Amygdala (tissue), 56 donors: Measurements from ENCODE around the gene LYRM4.

Experiments used
- DNase-seq, 56 donors: peaks; one replicate each; lab custom pipeline; 2025; lab: John Stamatoyannopoulos, UW

LYRM4 gene

GRCh38 chr6:5179917-5180316, 80.8 kb downstream of the LYRM4 start:
- no peak for DNase-seq

DNA sequence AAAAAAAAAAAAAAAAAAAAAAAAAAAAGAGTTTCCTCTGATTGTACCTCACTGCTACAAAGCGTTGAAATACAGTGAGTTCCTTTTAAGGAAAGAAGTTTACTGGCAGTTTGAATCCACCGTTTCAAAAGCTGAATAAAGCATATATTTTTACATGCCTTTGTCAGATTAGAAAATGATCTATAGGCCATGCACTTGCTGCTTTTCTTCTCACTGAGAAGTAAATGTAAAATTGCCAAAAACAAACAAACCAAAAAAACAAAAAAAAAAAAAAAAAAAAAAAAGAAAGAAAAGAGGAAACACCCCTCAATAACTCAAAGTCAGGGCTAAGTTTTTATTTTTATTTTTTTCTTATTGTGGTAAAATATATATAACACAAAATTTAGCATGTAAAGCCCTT, 81.9 kb downstream of the LYRM4 start:
- no peak for DNase-seq

DNA sequence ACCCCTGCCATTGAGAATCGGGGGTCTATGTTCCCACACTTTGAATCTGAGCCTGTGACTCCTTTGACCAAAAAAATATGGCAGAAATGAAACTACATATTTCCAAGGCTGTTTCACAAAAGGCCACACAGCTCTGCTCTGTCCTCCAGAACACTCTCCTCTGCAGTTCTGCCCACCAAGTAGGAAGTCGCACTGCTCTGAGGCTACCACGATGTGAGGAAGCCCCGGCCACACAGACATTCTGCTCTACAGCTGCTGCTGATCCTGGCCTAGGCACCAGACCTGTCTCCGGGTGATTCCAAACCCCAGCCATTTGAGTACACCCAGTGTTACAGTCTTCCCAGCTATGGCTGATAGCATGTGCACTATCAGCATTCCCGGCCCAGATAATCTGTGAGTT, 85.1 kb downstream of the LYRM4 start:
- DNase-seq: no peak

GRCh38 chr6:5174756-5175549, 85.8 kb downstream of the LYRM4 start:
- peak in 6 of 56 donors; percentile 9 to 39 (median 20) for DNase-seq

DNA sequence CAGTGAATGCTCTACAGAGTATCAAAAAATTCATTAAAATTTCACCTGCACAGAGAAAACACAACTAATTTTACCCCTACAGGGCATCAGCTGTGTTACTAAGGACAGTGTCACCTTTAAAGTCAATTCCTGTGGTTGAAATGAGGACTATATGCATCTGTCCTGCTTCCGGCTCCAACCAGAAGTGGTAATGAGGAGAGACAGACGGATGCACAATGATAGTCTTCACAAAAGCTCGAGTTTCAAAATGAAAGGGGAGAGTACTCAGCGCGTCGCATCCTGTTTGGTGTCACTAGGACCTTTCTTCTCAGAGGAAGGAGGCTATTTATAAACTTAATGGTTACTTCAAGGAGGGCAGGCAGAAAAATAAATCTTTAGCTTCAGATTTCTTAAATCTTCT, 86.5 kb downstream of the LYRM4 start:
- peak in 6 of 56 donors; percentile 8 to 25 (median 13) for DNase-seq

GRCh38 chr6:5173810-5174209, 86.9 kb downstream of the LYRM4 start:
- DNase-seq: no peak

DNA sequence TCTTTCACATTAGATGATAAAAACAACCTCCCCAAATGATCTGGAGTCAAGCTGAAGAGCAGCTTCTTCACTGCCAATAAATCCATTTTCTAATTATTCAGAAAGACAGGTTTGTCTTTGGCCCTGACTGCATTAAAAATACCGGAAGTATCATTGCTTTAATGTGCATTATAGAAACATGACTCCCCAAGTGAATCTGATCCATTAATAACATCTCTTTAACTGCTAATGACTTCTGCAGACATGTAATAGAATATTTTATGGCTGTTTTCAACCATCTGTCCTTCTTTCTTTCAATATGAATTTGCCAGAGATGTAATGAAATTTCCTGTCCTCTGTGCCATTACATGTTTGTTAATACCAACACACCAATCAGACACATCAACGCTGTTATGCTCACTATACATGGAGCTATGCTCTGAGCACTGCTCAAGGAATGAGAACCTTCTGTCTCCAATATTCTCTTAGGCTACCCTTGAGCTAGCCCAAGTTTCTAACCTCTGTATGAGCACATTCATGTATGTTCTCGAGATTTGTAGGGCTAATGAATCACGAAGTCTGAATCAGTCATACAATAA, 87.8 kb downstream of the LYRM4 start:
- no peak for DNase-seq

- no peak for DNase-seq
Measured at GRCh38 chr6:5172041-5172653, 88.6 kb downstream of the LYRM4 start.

- DNase-seq: no peak
Measured at GRCh38 chr6:5167501-5167900, 93.2 kb downstream of the LYRM4 start.

DNA sequence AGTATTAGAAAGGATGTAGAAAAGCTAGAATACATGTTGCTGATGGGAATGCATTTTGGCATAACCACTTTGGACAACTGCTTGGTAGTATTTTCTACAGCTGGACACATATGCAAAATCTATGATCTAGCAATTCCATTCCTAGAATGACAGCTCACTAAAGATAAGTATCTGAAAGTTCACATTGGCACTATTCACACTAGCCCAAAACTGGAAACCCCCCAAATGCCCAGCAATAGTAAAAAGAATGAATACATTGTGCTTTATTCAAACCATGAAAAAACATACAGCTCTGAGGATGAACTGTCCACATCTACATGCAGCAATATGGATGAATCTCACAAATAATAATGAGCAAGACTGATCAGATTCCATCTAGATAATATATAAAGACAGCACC, 96.7 kb downstream of the LYRM4 start:
- DNase-seq: no peak

GRCh38 chr6:5163247-5163646, 97.5 kb downstream of the LYRM4 start:
- no peak for DNase-seq

DNA sequence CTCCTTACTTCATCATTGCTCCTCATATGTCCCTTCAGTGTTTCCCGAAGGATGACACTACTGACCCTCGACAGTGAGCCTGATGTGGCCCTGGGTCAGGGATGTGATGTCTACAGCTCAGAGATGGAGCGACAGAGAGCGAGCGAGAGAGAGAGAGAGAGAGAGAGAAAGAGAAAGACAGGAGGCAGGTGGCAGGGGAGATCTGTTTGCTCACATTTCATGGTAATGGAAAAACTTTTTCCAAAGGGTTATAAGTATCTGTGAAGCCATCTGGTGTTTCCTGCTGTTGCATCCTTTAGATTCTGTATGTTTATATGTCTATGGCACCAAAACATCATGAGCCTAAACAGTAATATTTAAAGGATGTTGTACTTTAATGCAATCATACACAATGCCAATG, 98.4 kb downstream of the LYRM4 start:
- DNase-seq: no peak

DNA sequence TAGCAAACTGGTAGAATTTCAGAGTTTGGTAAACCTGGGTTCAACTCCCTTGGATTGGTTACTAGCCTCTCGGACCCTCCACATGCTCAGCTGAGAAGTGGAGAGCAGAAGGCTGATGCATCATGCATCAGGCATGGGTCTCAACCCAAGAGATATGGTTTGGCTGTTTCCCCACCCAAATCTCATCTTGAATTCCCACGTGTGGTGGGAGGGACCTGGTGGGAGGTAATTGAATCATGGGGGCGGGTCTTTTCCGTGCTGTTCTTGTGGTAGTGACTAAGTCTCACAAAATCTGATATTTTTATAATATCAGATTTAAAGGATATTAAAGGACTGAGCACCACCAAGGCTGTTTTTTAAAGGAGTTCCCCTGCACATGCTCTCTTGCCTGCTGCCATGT, 100.5 kb downstream of the LYRM4 start:
- no peak for DNase-seq

GRCh38 chr6:5159162-5159561, 101.6 kb downstream of the LYRM4 start:
- DNase-seq: no peak

- no peak for DNase-seq
Measured at GRCh38 chr6:5158180-5158579, 102.6 kb downstream of the LYRM4 start.

- no peak for DNase-seq
Measured at GRCh38 chr6:5157621-5158138, 103.1 kb downstream of the LYRM4 start.

GRCh38 chr6:5156627-5157026, 104.1 kb downstream of the LYRM4 start:
- peak in 1 of 56 donors; percentile 11 for DNase-seq

GRCh38 chr6:5155906-5156305, 104.8 kb downstream of the LYRM4 start:
- no peak for DNase-seq

GRCh38 chr6:5153186-5153585, 107.6 kb downstream of the LYRM4 start:
- no peak for DNase-seq

- DNase-seq: peak in 4 of 56 donors; percentile 16 to 52 (median 36)
Measured at GRCh38 chr6:5152460-5152859, 108.3 kb downstream of the LYRM4 start.

GRCh38 chr6:5151955-5152401, 108.8 kb downstream of the LYRM4 start:
- DNase-seq: peak in 35 of 56 donors; percentile 16 to 72 (median 39)
